HCT116 (cell line): ENCODE results near the gene AHCTF1.

ENCODE experiments used
- CTCF ChIP-seq, 3 experiments: fragments of 200-600 bp in 1 of 3; sonication (generic) in 1 of 3; IDR thresholded peaks in 2 of 3; conservative IDR thresholded peaks in 1 of 3; 2 replicates each; pipeline ENCODE4 v1.5.1; 2012 to 2017; ENCODE audit warnings: low read depth in 2 of 3, low read length in 2 of 3, antibody characterized with exemption in 1 of 3, borderline replicate concordance in 1 of 3, control low read depth in 1 of 3, mild to moderate bottlenecking in 1 of 3, mixed read lengths in 1 of 3, mixed run types in 1 of 3, moderate library complexity in 1 of 3; ENCODE audit not compliant: insufficient read depth in 1 of 3
- EZH2 ChIP-seq: fragments of 200-600 bp; sonication (generic); IDR thresholded peaks from 2 replicates; pipeline ENCODE4 v1.6.1; 2017; ENCODE audit warnings: antibody characterized with exemption, mixed run types
- JUND ChIP-seq: IDR thresholded peaks from 2 replicates; pipeline ENCODE4 v1.6.1; 2012
- YY1 ChIP-seq: IDR thresholded peaks from 2 replicates; pipeline ENCODE4 v1.6.1; 2011; ENCODE audit warnings: low read length, low read depth, moderate library complexity, mild to moderate bottlenecking; ENCODE audit not compliant: insufficient replicate concordance; ENCODE audit errors: extremely low read depth
- TF ChIP-seq, protein P1 (sequence below): IDR thresholded peaks from 2 replicates; pipeline ENCODE4 v1.6.1; 2012

- no peak for TF ChIP-seq CTCF (IDR thresholded peaks at IDR 0.05 in 2 of 3, conservative IDR thresholded peaks at IDR 0.05 in 1 of 3; ENCODE audit: borderline replicate concordance in 1 of 3, insufficient read depth in 1 of 3, low read depth in 2 of 3, low read length in 2 of 3)
- TF ChIP-seq, protein P1, sequence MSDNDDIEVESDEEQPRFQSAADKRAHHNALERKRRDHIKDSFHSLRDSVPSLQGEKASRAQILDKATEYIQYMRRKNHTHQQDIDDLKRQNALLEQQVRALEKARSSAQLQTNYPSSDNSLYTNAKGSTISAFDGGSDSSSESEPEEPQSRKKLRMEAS = no peak
- TF ChIP-seq EZH2 = no peak
- TF ChIP-seq YY1 = no peak
- no peak for TF ChIP-seq JUND
These were observed 128.4 kb downstream of the AHCTF1 start for GRCh38 chr1:246803373-246803772.
